GM21526 (cell line): ENCODE measurements around the gene MPP1.

Experiments used
- ATAC-seq: cut with Tn5 transposase; IDR thresholded peaks from one replicate; pipeline ENCODE4 v1.9.1; 2021; ENCODE audit warnings: moderate library complexity; ENCODE audit not compliant: unreplicated experiment, low FRiP score

The MPP1 gene

GRCh38 chrX:154813801-154814200 is 8.5 kb upstream of the MPP1 start:
- ATAC-seq = no peak

GRCh38 chrX:154812341-154813101 is 7.2 kb upstream of the MPP1 start:
- ATAC-seq = no peak

GRCh38 chrX:154809939-154810665 is 4.8 kb upstream of the MPP1 start:
- no peak for ATAC-seq

GRCh38 chrX:154806837-154807501 is 1.7 kb upstream of the MPP1 start:
- ATAC-seq = no peak

- no peak for ATAC-seq
Measured at GRCh38 chrX:154805696-154806091, 409 bp upstream of the MPP1 start.

GRCh38 chrX:154804261-154804956 is 876 bp downstream of the MPP1 start:
- no peak for ATAC-seq

- no peak for ATAC-seq
Measured at GRCh38 chrX:154802947-154803346, 2.3 kb downstream of the MPP1 start.

GRCh38 chrX:154800478-154801210 is 4.6 kb downstream of the MPP1 start:
- ATAC-seq = no peak

- ATAC-seq = no peak
Measured at GRCh38 chrX:154799556-154800348, 5.5 kb downstream of the MPP1 start.

GRCh38 chrX:154797006-154797405 is 8.3 kb downstream of the MPP1 start:
- ATAC-seq = no peak

GRCh38 chrX:154795016-154795415 is 10.3 kb downstream of the MPP1 start:
- no peak for ATAC-seq

- no peak for ATAC-seq
Measured at GRCh38 chrX:154793084-154793795, 12.0 kb downstream of the MPP1 start.

GRCh38 chrX:154791939-154792338 is 13.3 kb downstream of the MPP1 start:
- no peak for ATAC-seq

GRCh38 chrX:154791467-154791866 is 13.8 kb downstream of the MPP1 start:
- no peak for ATAC-seq

- no peak for ATAC-seq
Measured at GRCh38 chrX:154785716-154786115, 19.6 kb downstream of the MPP1 start.

GRCh38 chrX:154784149-154784995 is 20.9 kb downstream of the MPP1 start:
- ATAC-seq = no peak

- ATAC-seq = no peak
Measured at GRCh38 chrX:154780968-154781367, 24.3 kb downstream of the MPP1 start.

GRCh38 chrX:154779261-154779660 is 26.0 kb downstream of the MPP1 start:
- ATAC-seq = no peak
